ENCODE measurements around the gene RTP3. TPM values are rescaled to one million over a fixed set of nuclear protein-coding genes. Genes with fewer than 3 reads are reported as not detected.
"Not testable (repeated sequence)": the region's sequence is repeated elsewhere in the genome, so short reads cannot be mapped to it uniquely, and the experiment has no call there.

Gene RTP3
- polyA plus RNA-seq, 1 donor from 2014 or later = not detected

- no peaks in the 10 kb centered on the region for H3K79me2 ChIP-seq (replicated peaks; ENCODE audit: insufficient read depth, low read length)
- no peaks in the 10 kb centered on the region for H3K9me2 ChIP-seq (ENCODE audit: insufficient read depth, low read length)
- no peaks in the 10 kb centered on the region for H3K9me3 ChIP-seq (ENCODE audit: low read length)
- no peak overlapping the region for H3K4me3 ChIP-seq (ENCODE audit: low read length)
- H3K9ac ChIP-seq (ENCODE audit: low read length) = no peak overlapping the region
- no peaks in the 10 kb centered on the region for H3K36me3 ChIP-seq (ENCODE audit: insufficient read depth, low read length)
- no peaks in the 10 kb centered on the region for H4K20me1 ChIP-seq (ENCODE audit: insufficient read depth)
- no peaks in the 10 kb centered on the region for H3F3A ChIP-seq (ENCODE audit: insufficient read depth, low read length, poor library complexity, severe bottlenecking)
- no peak overlapping the region for H3K4me2 ChIP-seq (ENCODE audit: low read length)
- no peak overlapping the region for H2AFZ ChIP-seq (ENCODE audit: low read depth, low read length)
- no peak overlapping the region for H3K27ac ChIP-seq (ENCODE audit: low read length)
- TF ChIP-seq TAF1 (IDR thresholded peaks at IDR 0.05; ENCODE audit: low read depth) (no peak), EP300 (conservative IDR thresholded peaks at IDR 0.05; ENCODE audit: poor library complexity, severe bottlenecking) (no peak), POLR2AphosphoS5 (IDR thresholded peaks at IDR 0.05) (no peak), MXI1 (conservative IDR thresholded peaks at IDR 0.05; ENCODE audit: poor library complexity, severe bottlenecking) (no peak), SMC3 (conservative IDR thresholded peaks at IDR 0.05; ENCODE audit: poor library complexity) (no peak), RAD21 (conservative IDR thresholded peaks at IDR 0.05) (no peak), REST (IDR thresholded peaks at IDR 0.05; ENCODE audit: borderline replicate concordance) (no peak), EZH2 (IDR thresholded peaks at IDR 0.05; ENCODE audit: borderline replicate concordance, insufficient read depth, low read length, poor library complexity, severe bottlenecking) (no peak), CTCF (IDR thresholded peaks at IDR 0.05; ENCODE audit: poor library complexity, severe bottlenecking) (no peak)
- no peaks in the 10 kb centered on the region for H3K27me3 ChIP-seq (ENCODE audit: insufficient read depth, low read depth, low read length)
Observed at GRCh38 chr3:46537779-46538178, 40.0 kb downstream of the RTP3 start.

GRCh38 chr3:46538425-46538802 is 40.6 kb downstream of the RTP3 start:
- not testable (repeated sequence) for H3K9ac ChIP-seq (ENCODE audit: low read length); H3F3A ChIP-seq (ENCODE audit: insufficient read depth, low read length, poor library complexity, severe bottlenecking)

GRCh38 chr3:46538803-46539442 is 41.1 kb downstream of the RTP3 start:
- Histone ChIP-seq H3K4me3 (ENCODE audit: low read length) (no peak overlapping the region), H3K27ac (ENCODE audit: low read length) (no peak overlapping the region), H2AFZ (ENCODE audit: low read depth, low read length) (no peak overlapping the region), H3F3A (ENCODE audit: insufficient read depth, low read length, poor library complexity, severe bottlenecking) (no peaks in the 10 kb centered on the region), H3K9me3 (ENCODE audit: low read length) (no peaks in the 10 kb centered on the region), H3K9ac (ENCODE audit: low read length) (no peak overlapping the region), H3K79me2 (replicated peaks; ENCODE audit: insufficient read depth, low read length) (no peaks in the 10 kb centered on the region), H3K36me3 (ENCODE audit: insufficient read depth, low read length) (no peaks in the 10 kb centered on the region), H4K20me1 (ENCODE audit: insufficient read depth) (no peaks in the 10 kb centered on the region), H3K27me3 (ENCODE audit: insufficient read depth, low read depth, low read length) (no peaks in the 10 kb centered on the region), H3K9me2 (ENCODE audit: insufficient read depth, low read length) (no peaks in the 10 kb centered on the region), H3K4me2 (ENCODE audit: low read length) (no peak overlapping the region)
- TF ChIP-seq SMC3 (conservative IDR thresholded peaks at IDR 0.05; ENCODE audit: poor library complexity) = no peak
- no peak for TF ChIP-seq EZH2 (IDR thresholded peaks at IDR 0.05; ENCODE audit: borderline replicate concordance, insufficient read depth, low read length, poor library complexity, severe bottlenecking)
- TF ChIP-seq POLR2AphosphoS5 (IDR thresholded peaks at IDR 0.05) = no peak
- no peak for TF ChIP-seq REST (IDR thresholded peaks at IDR 0.05; ENCODE audit: borderline replicate concordance)
- TF ChIP-seq CTCF (IDR thresholded peaks at IDR 0.05; ENCODE audit: poor library complexity, severe bottlenecking) = no peak
- no peak for TF ChIP-seq RAD21 (conservative IDR thresholded peaks at IDR 0.05)
- TF ChIP-seq TAF1 (IDR thresholded peaks at IDR 0.05; ENCODE audit: low read depth) = no peak
- TF ChIP-seq MXI1 (conservative IDR thresholded peaks at IDR 0.05; ENCODE audit: poor library complexity, severe bottlenecking) = no peak
- no peak for TF ChIP-seq EP300 (conservative IDR thresholded peaks at IDR 0.05; ENCODE audit: poor library complexity, severe bottlenecking)

More at GRCh38 chr3:46538425-46538802, 40.6 kb downstream of the RTP3 start:
- not testable (repeated sequence) for H3K36me3 ChIP-seq (ENCODE audit: insufficient read depth, low read length); H2AFZ ChIP-seq (ENCODE audit: low read depth, low read length); H3K27me3 ChIP-seq (ENCODE audit: insufficient read depth, low read depth, low read length); H4K20me1 ChIP-seq (ENCODE audit: insufficient read depth); H3K79me2 ChIP-seq (replicated peaks; ENCODE audit: insufficient read depth, low read length); H3K4me2 ChIP-seq (ENCODE audit: low read length); H3K9me2 ChIP-seq (ENCODE audit: insufficient read depth, low read length); H3K27ac ChIP-seq (ENCODE audit: low read length); H3K9me3 ChIP-seq (ENCODE audit: low read length); H3K4me3 ChIP-seq (ENCODE audit: low read length)

All from neural cell (in vitro differentiated cells).